GM12878 (cell line): ENCODE data around the gene PPAN. TPM values are rescaled to one million over a fixed set of nuclear protein-coding genes. Genes with fewer than 3 reads are reported as not detected.

Experiments used
- ATAC-seq: fragments of 200-7000 bp; cut with Tn5 transposase; 3 replicates; pipeline ENCODE4 v1.9.1; 2020; ENCODE audit warnings: mild to moderate bottlenecking, moderate library complexity
- BruUV-seq: library from RNA; stranded (reverse); fragments of 400-500 nt; replicated peaks from 2 replicates; lab custom pipeline; 2021; lab: Mats Ljungman, UMichigan
- CTCF ChIA-PET: fragments of 300-600 bp; sonication (Branson Sonifier 250); formaldehyde crosslinking; extraction: SDS; loops from one replicate; lab custom pipeline; 2021; ENCODE audit warnings: inconsistent platforms; lab: Yijun Ruan, JAX
- POLR2A ChIA-PET: fragments of 350-600 bp; formaldehyde crosslinking; extraction: SDS; loops from one replicate; lab custom pipeline; 2021; ENCODE audit warnings: inconsistent platforms; lab: Charles Lee
- RAD21 ChIA-PET: fragments of 300-600 bp; sonication (Branson Sonifier 250); formaldehyde crosslinking; loops from one replicate; lab custom pipeline; 2023; ENCODE audit warnings: antibody characterized with exemption; ENCODE audit not compliant: unreplicated experiment; lab: Charles Lee
- SMC1A ChIA-PET: fragments of 300-600 bp; sonication (Branson Sonifier 250); formaldehyde crosslinking; loops from one replicate; lab custom pipeline; 2023; ENCODE audit not compliant: unreplicated experiment, uncharacterized antibody; lab: Charles Lee
- DNase-seq: peaks from one replicate; pipeline ENCODE4 v3.0.0-alpha.2; 2011; ENCODE audit warnings: low read depth, low spot score
- FAIRE-seq: peaks from 3 replicates; lab custom pipeline; 2011; peaks lifted over from hg19 to GRCh38; lab: Jason Lieb, UNC
- H2AFZ ChIP-seq: 2 replicates; pipeline ENCODE4 v1.6.0; 2011; ENCODE audit warnings: low read depth, low read length, control low read depth; ENCODE audit not compliant: control insufficient read depth
- H3K27ac ChIP-seq: 2 replicates; pipeline ENCODE4 v1.5.1; 2011; ENCODE audit warnings: control low read depth; ENCODE audit not compliant: control insufficient read depth, insufficient read depth
- H3K27me3 ChIP-seq, 2 experiments: replicated peaks in 1 of 2; 2 replicates each; pipeline versions ENCODE4 v1.6.0 to v1.6.1; 2011; ENCODE audit warnings: low read length in 1 of 2; ENCODE audit not compliant: control insufficient read depth in 2 of 2, insufficient read depth in 2 of 2
- H3K36me3 ChIP-seq, 2 experiments: 2 replicates each; pipeline ENCODE4 v1.5.1; 2011; ENCODE audit warnings: low read length in 1 of 2; ENCODE audit not compliant: control insufficient read depth in 2 of 2, insufficient read depth in 2 of 2
- H3K4me1 ChIP-seq: 2 replicates; pipeline ENCODE4 v1.6.1; 2011; ENCODE audit warnings: mild to moderate bottlenecking, low read length, moderate library complexity, mixed read lengths; ENCODE audit not compliant: control insufficient read depth, insufficient read depth
- H3K4me2 ChIP-seq: 2 replicates; pipeline ENCODE4 v1.6.0; 2011; ENCODE audit warnings: control low read depth; ENCODE audit not compliant: control insufficient read depth, insufficient read depth
- H3K4me3 ChIP-seq: fragments of 200-600 bp; sonication (generic); 2 replicates; pipeline ENCODE4 v1.5.1; 2016
- H3K79me2 ChIP-seq: 2 replicates; pipeline ENCODE4 v1.6.0; 2011; ENCODE audit warnings: low read length; ENCODE audit not compliant: control insufficient read depth, insufficient read depth
- H3K9ac ChIP-seq: 2 replicates; pipeline ENCODE4 v1.8.0; 2011; ENCODE audit warnings: low read length, control low read depth, mixed read lengths; ENCODE audit not compliant: control insufficient read depth, insufficient read depth
- H3K9me3 ChIP-seq: replicated peaks from 3 replicates; pipeline ENCODE4 v1.5.1; 2011; ENCODE audit warnings: mild to moderate bottlenecking, low read length; ENCODE audit not compliant: control insufficient read depth, insufficient read depth
- H4K20me1 ChIP-seq: 2 replicates; pipeline ENCODE4 v1.6.0; 2011; ENCODE audit not compliant: control insufficient read depth, insufficient read depth
- CTCF ChIP-seq, 3 experiments: IDR thresholded peaks in 2 of 3; conservative IDR thresholded peaks in 1 of 3; 2 replicates each; pipeline ENCODE4 v1.5.1; 2011; ENCODE audit warnings: low read depth in 3 of 3, low read length in 3 of 3, mild to moderate bottlenecking in 3 of 3, control low read depth in 2 of 3, moderate library complexity in 2 of 3, inconsistent platforms in 1 of 3, mixed read lengths in 1 of 3; ENCODE audit not compliant: control insufficient read depth in 2 of 3, insufficient read depth in 1 of 3; ENCODE audit errors: extremely low read depth in 1 of 3
- ESRRA ChIP-seq: IDR thresholded peaks from 2 replicates; pipeline ENCODE4 v1.6.1; 2012; ENCODE audit warnings: mild to moderate bottlenecking, low read length, improper control_type of control experiment
- NFYB ChIP-seq: IDR thresholded peaks from 2 replicates; pipeline ENCODE4 v1.6.1; 2011; ENCODE audit warnings: low read depth, mild to moderate bottlenecking, low read length, improper control_type of control experiment, moderate library complexity; ENCODE audit not compliant: insufficient read depth
- RAD21 ChIP-seq: IDR thresholded peaks from 2 replicates; pipeline ENCODE4 v1.6.1; 2011; ENCODE audit warnings: mild to moderate bottlenecking, low read depth, low read length, moderate library complexity; ENCODE audit not compliant: insufficient read depth
- RAD51 ChIP-seq: fragments of 450-650 bp; IDR thresholded peaks from 2 replicates; pipeline ENCODE4 v1.6.1; 2016; ENCODE audit warnings: moderate library complexity, mild to moderate bottlenecking, inconsistent platforms
- RCOR1 ChIP-seq: conservative IDR thresholded peaks from 2 replicates; pipeline ENCODE4 v1.6.1; 2012; ENCODE audit warnings: low read depth, low read length, improper control_type of control experiment
- SMC3 ChIP-seq: IDR thresholded peaks from 2 replicates; pipeline ENCODE4 v1.6.1; 2011; ENCODE audit warnings: low read length, improper control_type of control experiment, borderline replicate concordance
- USF1 ChIP-seq: IDR thresholded peaks from 2 replicates; pipeline ENCODE4 v1.6.1; 2011; ENCODE audit warnings: borderline replicate concordance, low read depth, mild to moderate bottlenecking, moderate library complexity, mixed read lengths, low read length; ENCODE audit not compliant: insufficient read depth; ENCODE audit errors: extremely low read length
- USF2 ChIP-seq: IDR thresholded peaks from 2 replicates; pipeline ENCODE4 v1.6.1; 2011; ENCODE audit warnings: low read depth, low read length, improper control_type of control experiment, borderline replicate concordance
- YBX1 ChIP-seq: fragments of 450-650 bp; IDR thresholded peaks from 2 replicates; pipeline ENCODE4 v1.6.1; 2016; ENCODE audit warnings: antibody characterized with exemption
- ZBTB33 ChIP-seq: fragments of 450-650 bp; IDR thresholded peaks from 2 replicates; pipeline ENCODE4 v1.6.1; 2017; ENCODE audit warnings: mild to moderate bottlenecking
- WGBS: methylation state at CpG from one replicate; pipeline ENCODE4 v1.1.6; 2016; ENCODE audit warnings: low lambda C conversion rate; ENCODE audit not compliant: insufficient replicate concordance, insufficient coverage; ENCODE audit errors: missing lambda C conversion rate; 5-methylcytosine and 5-hydroxymethylcytosine counted together
- in situ Hi-C: fragments of 300-500 bp; cut with MboI; formaldehyde crosslinking; loops from 9 replicates; pipeline ENCODE4 v1.14.3; 2018; ENCODE audit warnings: mixed read lengths
- intact Hi-C: fragments of 100-400 bp; cut with micrococcal nuclease; formaldehyde crosslinking; loops from one replicate; pipeline ENCODE4 v1.14.2; 2022; ENCODE audit not compliant: unreplicated experiment
- polyA plus RNA-seq, 11 experiments: library from polyadenylated mRNA; depleted of rRNA in 4 of 11; unstranded in 6 of 11; stranded (reverse) in 5 of 11; fragments of >200 nt; fragmentation: Nextera tagmentation in 4 of 11; fragmentation: Illumina TruSeq in 1 of 11; extraction: Ambion mirVana in 4 of 11; extraction: Trizol in 1 of 11; gene quantifications; 1 replicate in 1 of 11; 2 replicates in 10 of 11; pipeline versions ENCODE4 v1.2.1 to v1.2.3, GENCODE V29; 2011 to 2016; ENCODE audit warnings: inconsistent platforms in 2 of 11, missing spikeins in 2 of 11, low read depth in 1 of 11
- total RNA-seq, 4 experiments: library from RNA; depleted of rRNA in 3 of 4; stranded (reverse); fragments of >200 nt in 3 of 4; fragmentation: Illumina TruSeq in 1 of 4; extraction: Trizol in 1 of 4; gene quantifications; 2 replicates each; pipeline versions ENCODE4 v1.2.1 to v1.2.3, GENCODE V29; 2013 to 2021

PPAN gene
- total and polyA plus RNA-seq, 10 of the 15 experiments (the other 5 are each of a cell fraction or from before 2014, with no cell fraction given): 2.1 to 171 (median 108) TPM

GRCh38 chr19:10070730-10071446, 35.3 kb upstream of the PPAN start (continued):
- TF ChIP-seq ZBTB33 (no peak), RCOR1 (no peak), NFYB (no peak)

GRCh38 chr19:10074153-10074552, 32.0 kb upstream of the PPAN start:
- no TSS peak for BruUV-seq
- peak; percentile 75 for TF ChIP-seq RAD51
- TF ChIP-seq SMC3: peak; percentile 37; the same call in 1 of the 2 replicates
- TF ChIP-seq USF2: peak; percentile 43; the same call in 1 of the 2 replicates
- TF ChIP-seq USF1: peak; percentile 73
- TF ChIP-seq YBX1: no peak
- TF ChIP-seq CTCF (IDR thresholded peaks at IDR 0.05 in 2 of 3, conservative IDR thresholded peaks at IDR 0.05 in 1 of 3; ENCODE audit: control insufficient read depth in 2 of 3, extremely low read depth in 1 of 3, insufficient read depth in 1 of 3, low read depth in 3 of 3, low read length in 3 of 3): peak; percentile 29 to 54 (median 34); a peak in 5 of 6 replicates
- TF ChIP-seq ESRRA: no peak
- TF ChIP-seq RAD21: peak; percentile 67
- 0 out of 2 replicates have a peak, but pooled peaks have one; percentile 28 for TF ChIP-seq NFYB
- no peak overlapping the region for H3K4me2 ChIP-seq
- peak; percentile 76 for FAIRE-seq
- H3K36me3 ChIP-seq: no peaks in the 10 kb centered on the region
- ATAC-seq: peak; percentile 82
- H3K9me3 ChIP-seq: peaks cover 5% of the 10 kb centered on the region; the same call in 2 of the 3 replicates
- SMC1A ChIA-PET: interaction anchor here (2.4 kb wide), 1 partner anchor 176 kb away, joined by 5 read pairs; no protein-coding TSS in a partner anchor
- H3K4me3 ChIP-seq: no peak overlapping the region
- no peaks in the 10 kb centered on the region for H4K20me1 ChIP-seq
- H3K4me1 ChIP-seq: no peaks in the 10 kb centered on the region
- POLR2A ChIA-PET: no interaction called here
- in situ Hi-C loops: no loop called here
- CTCF ChIA-PET: no interaction called here
- no peaks in the 10 kb centered on the region for H3K27me3 ChIP-seq
- 11% methylated on average over 2 of the region's 2 CpGs for WGBS
- no peak for DNase-seq
- intact Hi-C loops: no loop called here
- H2AFZ ChIP-seq: no peak overlapping the region
- RAD21 ChIA-PET: no interaction called here
- no peaks in the 10 kb centered on the region for H3K79me2 ChIP-seq
- H3K27ac ChIP-seq: no peak overlapping the region
- H3K9ac ChIP-seq: no peak overlapping the region
